Measurements from ENCODE around the gene DMAP1.

GRCh38 chr1:44251486-44251885 is 38.2 kb downstream of the DMAP1 start:
- TF ChIP-seq, protein P1, sequence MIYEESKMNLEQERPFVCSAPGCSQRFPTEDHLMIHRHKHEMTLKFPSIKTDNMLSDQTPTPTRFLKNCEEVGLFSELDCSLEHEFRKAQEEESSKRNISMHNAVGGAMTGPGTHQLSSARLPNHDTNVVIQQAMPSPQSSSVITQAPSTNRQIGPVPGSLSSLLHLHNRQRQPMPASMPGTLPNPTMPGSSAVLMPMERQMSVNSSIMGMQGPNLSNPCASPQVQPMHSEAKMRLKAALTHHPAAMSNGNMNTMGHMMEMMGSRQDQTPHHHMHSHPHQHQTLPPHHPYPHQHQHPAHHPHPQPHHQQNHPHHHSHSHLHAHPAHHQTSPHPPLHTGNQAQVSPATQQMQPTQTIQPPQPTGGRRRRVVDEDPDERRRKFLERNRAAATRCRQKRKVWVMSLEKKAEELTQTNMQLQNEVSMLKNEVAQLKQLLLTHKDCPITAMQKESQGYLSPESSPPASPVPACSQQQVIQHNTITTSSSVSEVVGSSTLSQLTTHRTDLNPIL (CRISPR knock-in tag; IDR thresholded peaks at IDR 0.05), result no peak
- TF ChIP-seq SMARCC2 (IDR thresholded peaks at IDR 0.05; ENCODE audit: low read depth) (no peak), MTA3 (IDR thresholded peaks at IDR 0.05; ENCODE audit: borderline replicate concordance) (no peak), NKRF (IDR thresholded peaks at IDR 0.05; ENCODE audit: borderline replicate concordance) (no peak), EZH2 (IDR thresholded peaks at IDR 0.05; ENCODE audit: borderline replicate concordance, low read depth, low read length) (no peak), CBFB (CRISPR knock-in tag; IDR thresholded peaks at IDR 0.05) (no peak)

Measured in K562 (cell line).